OCI-LY1 (cell line): ENCODE measurements around the gene CCDC146.

ENCODE experiments used
- H2AFZ ChIP-seq: fragments of 200-600 bp; sonication (generic), shearing (Covaris generic); 2 replicates; pipeline ENCODE4 v1.6.0; 2014; ENCODE audit warnings: antibody characterized with exemption, mild to moderate bottlenecking, low read length
- H3F3A ChIP-seq: fragments of 200-600 bp; sonication (generic), shearing (Covaris generic); 2 replicates; pipeline ENCODE4 v1.6.0; 2014; ENCODE audit warnings: mild to moderate bottlenecking, antibody characterized with exemption, low read length, moderate library complexity; ENCODE audit not compliant: insufficient read depth
- H3K27ac ChIP-seq: fragments of 200-600 bp; sonication (generic); 2 replicates; pipeline ENCODE4 v1.5.1; 2014; ENCODE audit warnings: low read length, mixed run types, mild to moderate bottlenecking, low read depth; ENCODE audit not compliant: poor library complexity, severe bottlenecking
- H3K27me3 ChIP-seq: fragments of 200-600 bp; sonication (generic); 2 replicates; pipeline ENCODE4 v1.6.0; 2014; ENCODE audit warnings: antibody characterized with exemption, mild to moderate bottlenecking, low read length, moderate library complexity; ENCODE audit not compliant: insufficient read depth
- H3K36me3 ChIP-seq: fragments of 200-600 bp; sonication (generic); 2 replicates; pipeline ENCODE4 v1.6.1; 2014; ENCODE audit warnings: mild to moderate bottlenecking, antibody characterized with exemption, low read length, moderate library complexity, mixed read lengths; ENCODE audit not compliant: insufficient read depth
- H3K4me1 ChIP-seq: fragments of 200-600 bp; sonication (generic); 2 replicates; pipeline ENCODE4 v1.5.1; 2014; ENCODE audit warnings: mild to moderate bottlenecking, low read length, moderate library complexity; ENCODE audit not compliant: insufficient read depth, severe bottlenecking
- H3K4me2 ChIP-seq: fragments of 200-600 bp; sonication (generic), shearing (Covaris generic); 2 replicates; pipeline ENCODE4 v1.6.1; 2014; ENCODE audit warnings: low read length
- H3K4me3 ChIP-seq: fragments of 200-600 bp; sonication (generic); 2 replicates; pipeline ENCODE4 v1.5.1; 2014; ENCODE audit warnings: low read length, low read depth, mild to moderate bottlenecking, mixed read lengths; ENCODE audit not compliant: poor library complexity, severe bottlenecking
- H3K79me2 ChIP-seq: fragments of 200-600 bp; shearing (Covaris generic); 2 replicates; pipeline ENCODE4 v1.6.1; 2016; ENCODE audit warnings: mixed run types, low read length, mixed read lengths; ENCODE audit not compliant: insufficient read depth
- H3K9ac ChIP-seq: fragments of 200-600 bp; sonication (generic), shearing (Covaris generic); 2 replicates; pipeline ENCODE4 v1.6.1; 2014; ENCODE audit warnings: mild to moderate bottlenecking, low read length, mixed read lengths
- H3K9me2 ChIP-seq: fragments of 200-600 bp; sonication (generic), shearing (Covaris generic); 2 replicates; pipeline ENCODE4 v1.6.1; 2014; ENCODE audit warnings: low read depth, mild to moderate bottlenecking, low read length, mixed read lengths
- H3K9me3 ChIP-seq: fragments of 200-600 bp; shearing (Covaris generic); 2 replicates; pipeline ENCODE4 v1.6.1; 2014; ENCODE audit warnings: low read length, mixed read lengths
- H4K20me1 ChIP-seq: fragments of 200-600 bp; sonication (generic), shearing (Covaris generic); 2 replicates; pipeline ENCODE4 v1.6.0; 2016; ENCODE audit warnings: mild to moderate bottlenecking, low read length; ENCODE audit not compliant: insufficient read depth
- CTCF ChIP-seq: fragments of 200-600 bp; sonication (generic), shearing (Covaris generic); IDR thresholded peaks from 2 replicates; pipeline ENCODE4 v1.5.1; 2017; ENCODE audit warnings: mild to moderate bottlenecking, antibody characterized with exemption, low read length, moderate library complexity, mixed read lengths
- EZH2 ChIP-seq: fragments of 200-600 bp; sonication (generic), shearing (Covaris generic); IDR thresholded peaks from 2 replicates; pipeline ENCODE4 v1.8.0; 2017; ENCODE audit warnings: borderline replicate concordance, mixed run types, mild to moderate bottlenecking, antibody characterized with exemption, low read length, moderate library complexity, mixed read lengths

Gene CCDC146

GRCh38 chr7:77184463-77184862, 62.0 kb downstream of the CCDC146 start:
- no peak overlapping the region for H3K4me2 ChIP-seq
- TF ChIP-seq EZH2 (no peak), CTCF (no peak)
- peaks cover 7% of the 10 kb centered on the region for H3K4me1 ChIP-seq
- no peak overlapping the region for H3K27ac ChIP-seq
- no peaks in the 10 kb centered on the region for H3K79me2 ChIP-seq
- H2AFZ ChIP-seq: no peak overlapping the region
- H3K4me3 ChIP-seq: no peak overlapping the region
- H3K27me3 ChIP-seq: no peaks in the 10 kb centered on the region
- peaks cover 4% of the 10 kb centered on the region; the same call in 1 of the 2 replicates for H3K9me3 ChIP-seq
- H4K20me1 ChIP-seq: no peaks in the 10 kb centered on the region
- H3K36me3 ChIP-seq: no peaks in the 10 kb centered on the region
- H3K9ac ChIP-seq: no peak overlapping the region
- no peaks in the 10 kb centered on the region for H3K9me2 ChIP-seq
- H3F3A ChIP-seq: peaks cover 5% of the 10 kb centered on the region; the same call in 1 of the 2 replicates

- Histone ChIP-seq H2AFZ (no peak overlapping the region), H3F3A (peaks cover 5% of the 10 kb centered on the region; the same call in 1 of the 2 replicates), H3K79me2 (no peaks in the 10 kb centered on the region), H3K9ac (no peak overlapping the region), H3K9me3 (peaks cover 4% of the 10 kb centered on the region; the same call in 1 of the 2 replicates), H3K4me3 (no peak overlapping the region), H3K36me3 (no peaks in the 10 kb centered on the region), H3K4me1 (peaks cover 12% of the 10 kb centered on the region), H3K27me3 (no peaks in the 10 kb centered on the region), H3K27ac (no peak overlapping the region), H4K20me1 (no peaks in the 10 kb centered on the region), H3K4me2 (no peak overlapping the region), H3K9me2 (no peaks in the 10 kb centered on the region)
- TF ChIP-seq CTCF (no peak), EZH2 (no peak)
Measured at GRCh38 chr7:77184990-77185389, 62.6 kb downstream of the CCDC146 start.

- Histone ChIP-seq H3K36me3 (no peaks in the 10 kb centered on the region), H3K27me3 (no peaks in the 10 kb centered on the region), H2AFZ (no peak overlapping the region), H3K4me2 (no peak overlapping the region), H3K4me3 (no peak overlapping the region), H3F3A (peaks cover 5% of the 10 kb centered on the region; the same call in 1 of the 2 replicates), H3K9ac (no peak overlapping the region), H3K27ac (no peak overlapping the region), H4K20me1 (no peaks in the 10 kb centered on the region), H3K9me3 (peaks cover 4% of the 10 kb centered on the region; the same call in 1 of the 2 replicates), H3K79me2 (no peaks in the 10 kb centered on the region), H3K4me1 (peaks cover 12% of the 10 kb centered on the region), H3K9me2 (no peaks in the 10 kb centered on the region)
- TF ChIP-seq EZH2: no peak
- TF ChIP-seq CTCF: no peak
Measured at GRCh38 chr7:77185866-77186265, 63.5 kb downstream of the CCDC146 start.
